HEK293 (cell line): ENCODE results near the gene PCDHGB2.

Experiments used
- ZBTB21 ChIP-seq: fragments of 450-650 bp; formaldehyde crosslinking; IDR thresholded peaks from 2 replicates; pipeline ENCODE4 v1.5.1; 2017; ENCODE audit warnings: missing biosample characterization, missing genetic modification characterization
- ZNF624 ChIP-seq: fragments of 450-650 bp; formaldehyde crosslinking; IDR thresholded peaks from 2 replicates; pipeline ENCODE4 v1.5.1; 2017; ENCODE audit warnings: missing biosample characterization, missing genetic modification characterization
- ZNF837 ChIP-seq: fragments of 450-650 bp; formaldehyde crosslinking; IDR thresholded peaks from 2 replicates; pipeline ENCODE4 v1.5.1; 2016; ENCODE audit warnings: missing biosample characterization, missing genetic modification characterization

PCDHGB2 gene

DNA sequence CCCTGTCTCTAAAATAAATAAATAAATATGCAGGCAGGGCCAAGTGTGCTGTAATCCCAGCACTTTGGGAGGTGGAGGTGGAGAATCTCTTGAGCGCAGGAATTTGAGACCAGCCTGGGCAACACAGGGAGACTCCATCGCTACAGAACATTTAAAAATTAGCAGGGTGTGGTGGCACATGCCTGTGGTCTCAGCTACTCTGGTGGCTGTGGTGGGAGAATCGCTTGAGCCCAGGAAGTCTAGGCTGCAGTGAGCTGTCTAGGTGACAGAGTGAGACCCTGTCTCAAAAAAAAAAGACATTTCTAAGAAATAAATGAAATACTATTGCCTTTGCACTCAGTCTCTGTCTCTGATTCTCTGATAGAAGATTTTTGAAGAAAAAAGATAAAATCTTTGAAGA lies 51.8 kb downstream of the PCDHGB2 start (continued):
- TF ChIP-seq ZBTB21 (no peak), ZNF624 (tag by site-specific recombination) (no peak), ZNF837 (tag by site-specific recombination) (no peak)
